Skeletal muscle tissue (tissue), 4 donors: ENCODE measurements around the gene PABPN1L. TPM values are rescaled to one million over a fixed set of nuclear protein-coding genes. Genes with fewer than 3 reads are reported as not detected.

Experiments used
- H3K27ac ChIP-seq: one replicate; pipeline ENCODE4 v1.7.0; 2013; ENCODE audit warnings: mild to moderate bottlenecking, low read depth, low read length, inconsistent platforms
- H3K27me3 ChIP-seq, 3 donors: one replicate each; pipeline ENCODE4 v1.7.0; 2013; ENCODE audit warnings: low read length in 3 of 3; ENCODE audit not compliant: control insufficient read depth in 3 of 3, insufficient read depth in 3 of 3
- H3K36me3 ChIP-seq, 3 donors: one replicate each; pipeline ENCODE4 v1.7.0; 2013; ENCODE audit warnings: low read length in 3 of 3; ENCODE audit not compliant: control insufficient read depth in 3 of 3, insufficient read depth in 3 of 3
- H3K4me1 ChIP-seq, 3 donors: one replicate each; pipeline ENCODE4 v1.7.0; 2013; ENCODE audit warnings: low read length in 3 of 3, mild to moderate bottlenecking in 3 of 3; ENCODE audit not compliant: control insufficient read depth in 3 of 3, insufficient read depth in 3 of 3
- H3K4me3 ChIP-seq, 3 donors: one replicate each; pipeline ENCODE4 v1.7.0; 2013; ENCODE audit warnings: low read length in 3 of 3
- H3K9ac ChIP-seq, 3 donors: one replicate each; pipeline ENCODE4 v1.7.0; 2013; ENCODE audit warnings: low read length in 3 of 3, mild to moderate bottlenecking in 3 of 3, moderate library complexity in 2 of 3, low read depth in 1 of 3
- H3K9me3 ChIP-seq, 3 donors: one replicate each; pipeline ENCODE4 v1.7.0; 2013; ENCODE audit warnings: low read length in 3 of 3; ENCODE audit not compliant: control insufficient read depth in 3 of 3
- total RNA-seq: library from RNA; depleted of rRNA; stranded (reverse); fragments of >200 nt; gene quantifications from one replicate; pipeline ENCODE4 v1.2.3, GENCODE V29; 2014
- donor health status: Osteomylitis.

The PABPN1L gene
- total RNA-seq, 1 donor from 2014 or later = not detected

- Histone ChIP-seq H3K9me3 (no peaks in the 10 kb centered on the region), H3K27ac (no peak overlapping the region), H3K36me3 (peaks cover 14 to 17% (median 14%) of the 10 kb centered on the region in 3 donors), H3K4me3 (no peak overlapping the region), H3K9ac (no peak overlapping the region), H3K27me3 (no peaks in the 10 kb centered on the region), H3K4me1 (no peaks in the 10 kb centered on the region)
Measured at GRCh38 chr16:88843256-88843655, 23.2 kb downstream of the PABPN1L start.

- Histone ChIP-seq H3K9me3 (no peaks in the 10 kb centered on the region), H3K9ac (no peak overlapping the region), H3K4me1 (no peaks in the 10 kb centered on the region), H3K4me3 (no peak overlapping the region), H3K27me3 (no peaks in the 10 kb centered on the region), H3K27ac (no peak overlapping the region), H3K36me3 (peaks cover 14 to 17% (median 14%) of the 10 kb centered on the region in 3 donors)
Measured at GRCh38 chr16:88842806-88843205, 23.7 kb downstream of the PABPN1L start.

DNA sequence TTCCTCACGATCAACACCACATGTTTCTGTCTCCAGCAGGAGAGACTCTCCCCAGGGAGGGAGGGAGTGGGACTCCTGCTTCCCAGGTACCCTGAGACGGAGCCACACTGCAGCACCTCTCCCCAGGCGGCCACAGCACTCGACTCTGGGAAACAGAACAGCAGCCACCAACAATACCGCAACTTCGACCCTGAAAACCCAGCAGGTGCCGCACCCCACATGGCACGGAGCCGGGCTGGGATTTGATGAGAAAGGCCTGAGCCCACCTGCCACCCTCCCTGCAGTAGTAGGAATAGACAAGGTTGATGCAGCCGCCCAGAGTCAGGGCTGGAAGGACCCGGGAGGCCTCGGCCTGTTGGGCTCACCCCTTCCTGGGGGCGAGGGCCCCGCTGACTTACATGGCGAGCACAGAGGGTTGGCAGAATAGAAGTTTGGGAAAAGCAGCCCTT lies 24.1 kb downstream of the PABPN1L start:
- H3K36me3 ChIP-seq = peaks cover 13 to 17% (median 14%) of the 10 kb centered on the region in 3 donors
- H3K9me3 ChIP-seq = no peaks in the 10 kb centered on the region
- no peaks in the 10 kb centered on the region for H3K4me1 ChIP-seq
- H3K9ac ChIP-seq = no peak overlapping the region
- H3K27ac ChIP-seq = no peak overlapping the region
- H3K4me3 ChIP-seq = no peak overlapping the region
- no peaks in the 10 kb centered on the region for H3K27me3 ChIP-seq

GRCh38 chr16:88841521-88842307 lies 24.7 kb downstream of the PABPN1L start:
- H3K36me3 ChIP-seq = peaks cover 13 to 17% (median 14%) of the 10 kb centered on the region in 3 donors
- H3K27ac ChIP-seq = no peak overlapping the region
- H3K9me3 ChIP-seq = no peaks in the 10 kb centered on the region
- no peaks in the 10 kb centered on the region for H3K27me3 ChIP-seq
- no peak overlapping the region for H3K4me3 ChIP-seq
- H3K4me1 ChIP-seq = no peaks in the 10 kb centered on the region
- no peak overlapping the region for H3K9ac ChIP-seq

DNA sequence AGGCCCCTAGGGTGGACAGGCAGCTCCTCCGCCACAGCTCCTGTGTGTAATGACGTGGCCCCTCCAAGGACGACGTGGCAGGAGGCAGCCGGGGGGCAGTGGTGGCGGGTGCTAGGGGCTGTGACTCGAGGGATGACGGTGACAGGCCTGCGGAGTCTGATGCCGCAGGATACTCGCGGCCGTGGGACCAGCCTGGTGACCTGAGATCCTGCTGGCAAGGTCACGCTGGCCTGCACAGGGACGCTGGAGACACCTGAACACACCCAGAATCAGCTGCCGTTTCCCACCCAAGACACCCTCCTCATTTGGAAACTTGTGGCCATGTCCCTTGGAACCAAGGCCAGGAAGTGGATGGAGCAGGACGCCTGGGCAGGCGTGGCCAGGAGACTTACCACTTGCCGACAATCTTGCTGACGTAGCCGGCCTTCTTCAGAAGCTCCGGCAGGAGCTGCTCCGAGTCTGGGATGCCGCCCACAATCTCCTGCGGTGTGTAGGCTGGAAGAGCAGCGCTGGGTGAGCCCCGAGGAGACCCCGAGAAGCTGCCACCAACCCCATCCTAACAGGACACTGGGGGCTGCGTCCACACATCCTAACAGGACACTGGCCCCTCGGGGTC lies 25.8 kb downstream of the PABPN1L start:
- H3K27ac ChIP-seq = no peak overlapping the region
- no peaks in the 10 kb centered on the region for H3K4me1 ChIP-seq
- H3K9ac ChIP-seq = no peak overlapping the region
- peaks cover 13 to 22% (median 14%) of the 10 kb centered on the region in 3 donors for H3K36me3 ChIP-seq
- H3K9me3 ChIP-seq = no peaks in the 10 kb centered on the region
- H3K4me3 ChIP-seq = no peak overlapping the region
- H3K27me3 ChIP-seq = no peaks in the 10 kb centered on the region

- Histone ChIP-seq H3K27ac (no peak overlapping the region), H3K36me3 (peaks cover 18 to 29% (median 18%) of the 10 kb centered on the region in 3 donors), H3K9me3 (no peaks in the 10 kb centered on the region), H3K4me3 (no peak overlapping the region), H3K4me1 (no peaks in the 10 kb centered on the region), H3K9ac (no peak overlapping the region), H3K27me3 (no peaks in the 10 kb centered on the region)
Measured at GRCh38 chr16:88839745-88840599, 26.5 kb downstream of the PABPN1L start.

DNA sequence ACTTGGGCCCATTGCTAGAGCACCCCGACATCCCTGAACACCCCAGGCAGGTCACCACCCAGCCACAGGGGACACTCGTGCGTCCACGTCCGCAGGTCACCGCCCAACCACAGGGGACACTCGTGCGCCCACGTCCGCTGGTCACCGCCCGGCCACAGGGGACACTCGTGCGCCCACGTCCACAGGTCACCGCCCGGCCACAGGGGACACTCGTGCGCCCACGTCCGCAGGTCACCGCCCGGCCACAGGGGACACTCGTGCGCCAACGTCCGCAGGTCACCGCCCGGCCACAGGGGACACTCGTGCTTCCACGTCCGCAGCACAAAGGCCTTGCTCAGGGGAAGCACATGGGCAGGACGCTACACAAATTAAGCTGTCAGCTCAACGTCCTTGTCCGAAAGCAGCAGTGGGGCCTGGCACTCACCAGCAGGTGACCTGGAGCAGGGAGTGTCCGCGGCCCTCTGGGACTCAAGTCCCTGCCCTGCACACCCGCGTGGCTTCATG lies 27.4 kb downstream of the PABPN1L start:
- no peaks in the 10 kb centered on the region for H3K4me1 ChIP-seq
- H3K27me3 ChIP-seq = no peaks in the 10 kb centered on the region
- peaks cover 20 to 30% (median 21%) of the 10 kb centered on the region in 3 donors for H3K36me3 ChIP-seq

GRCh38 chr16:88838566-88838965 lies 27.9 kb downstream of the PABPN1L start:
- Histone ChIP-seq H3K9me3 (no peaks in the 10 kb centered on the region), H3K27ac (no peak overlapping the region), H3K9ac (no peak overlapping the region), H3K4me1 (no peaks in the 10 kb centered on the region), H3K36me3 (peaks cover 20 to 30% (median 21%) of the 10 kb centered on the region in 3 donors), H3K4me3 (no peak overlapping the region), H3K27me3 (no peaks in the 10 kb centered on the region)

More for the DNA sequence above, 27.4 kb downstream of the PABPN1L start:
- Histone ChIP-seq H3K4me3 (no peak overlapping the region), H3K9ac (no peak overlapping the region), H3K9me3 (no peaks in the 10 kb centered on the region), H3K27ac (no peak overlapping the region)

GRCh38 chr16:88837806-88838205 lies 28.7 kb downstream of the PABPN1L start:
- Histone ChIP-seq H3K36me3 (peaks cover 20 to 30% (median 21%) of the 10 kb centered on the region in 3 donors), H3K27ac (no peak overlapping the region), H3K27me3 (no peaks in the 10 kb centered on the region), H3K4me1 (no peaks in the 10 kb centered on the region), H3K9me3 (no peaks in the 10 kb centered on the region), H3K4me3 (no peak overlapping the region), H3K9ac (no peak overlapping the region)
